Neural crest cell (in vitro differentiated cells): ENCODE results near the gene UTS2R. TPM values are rescaled to one million over a fixed set of nuclear protein-coding genes. Genes with fewer than 3 reads are reported as not detected.

Experiments used
- total RNA-seq: library from RNA; stranded (reverse); gene quantifications from 2 replicates; pipeline ENCODE4 v1.2.1, GENCODE V29; 2021

Gene UTS2R
- total RNA-seq, 1 donor from 2014 or later: not detected

Other genes with a start within 250 kb of the UTS2R start
- 47.5 and 50.3 TPM in 2 replicates for gene CCDC57, start 158.9 kb upstream of the UTS2R start, total RNA-seq
- gene SLC16A3, start 142.7 kb upstream of the UTS2R start, total RNA-seq: 1.5 and 8.6 TPM in 2 replicates
- gene CSNK1D, start 98.1 kb upstream of the UTS2R start, total RNA-seq: 163 and 165 TPM in 2 replicates
- gene CD7, start 54.2 kb upstream of the UTS2R start, total RNA-seq: not detected in 2 replicates
- gene SECTM1, start 38.0 kb upstream of the UTS2R start, total RNA-seq: not detected in 2 replicates
- gene TEX19, start 12.5 kb upstream of the UTS2R start, total RNA-seq: 0.20 and 0.23 TPM in 2 replicates
- 47.8 and 48.5 TPM in 2 replicates for gene HEXD, start 46.6 kb downstream of the UTS2R start, total RNA-seq
- gene OGFOD3, start 46.8 kb downstream of the UTS2R start, total RNA-seq: 33.3 and 35.6 TPM in 2 replicates
- gene CYBC1, start 79.0 kb downstream of the UTS2R start, total RNA-seq: 111 and 115 TPM in 2 replicates
- gene NARF, start 87.0 kb downstream of the UTS2R start, total RNA-seq: 73.3 and 84.2 TPM in 2 replicates
- 84.3 and 92.2 TPM in 2 replicates for gene FOXK2, start 148.0 kb downstream of the UTS2R start, total RNA-seq